RWPE2 (cell line): Measurements from ENCODE around the gene SIT1.
A peak's percentile ranks its signal among the peaks of the same experiment; 100 is the strongest.
"Not testable (repeated sequence)": the region's sequence is repeated elsewhere in the genome, so short reads cannot be mapped to it uniquely, and the experiment has no call there.

Source experiments
- ATAC-seq: fragments of 200-7000 bp; cut with Tn5 transposase; 3 replicates; pipeline ENCODE4 v1.9.1; 2021; ENCODE audit warnings: low read depth
- DNase-seq: peaks from one replicate; pipeline ENCODE4 v3.0.0-alpha.2; 2020; ENCODE audit warnings: low spot score
- H3K27ac ChIP-seq: fragments of 450-650 bp; 2 replicates; pipeline ENCODE4 v1.5.1; 2017; ENCODE audit warnings: mild to moderate bottlenecking; ENCODE audit not compliant: poor library complexity, severe bottlenecking
- H3K27me3 ChIP-seq: fragments of 250-450 bp; sonication (Bioruptor Pico); 2 replicates; pipeline ENCODE4 v1.5.1; 2021; ENCODE audit warnings: mild to moderate bottlenecking, moderate library complexity; ENCODE audit not compliant: insufficient read depth, poor library complexity, severe bottlenecking
- H3K36me3 ChIP-seq: fragments of 250-450 bp; sonication (Bioruptor Pico); 2 replicates; pipeline ENCODE4 v1.5.1; 2020; ENCODE audit warnings: low read depth, mild to moderate bottlenecking, moderate library complexity
- H3K4me1 ChIP-seq: fragments of 250-450 bp; sonication (Bioruptor Pico); 2 replicates; pipeline ENCODE4 v1.5.1; 2021; ENCODE audit warnings: mild to moderate bottlenecking, moderate library complexity; ENCODE audit not compliant: insufficient read depth, poor library complexity, severe bottlenecking
- H3K4me3 ChIP-seq: fragments of 250-450 bp; sonication (Bioruptor Pico); 2 replicates; pipeline ENCODE4 v1.5.1; 2021; ENCODE audit warnings: mild to moderate bottlenecking, moderate library complexity; ENCODE audit not compliant: severe bottlenecking
- H3K9me3 ChIP-seq: fragments of 250-450 bp; sonication (Bioruptor Pico); 2 replicates; pipeline ENCODE4 v1.5.1; 2021; ENCODE audit warnings: mild to moderate bottlenecking, moderate library complexity; ENCODE audit not compliant: severe bottlenecking
- TF ChIP-seq, protein P1 (sequence below): fragments of 450-650 bp; IDR thresholded peaks from one replicate; pipeline ENCODE4 v1.5.1; 2017; ENCODE audit warnings: mild to moderate bottlenecking, moderate library complexity; ENCODE audit not compliant: poor library complexity, severe bottlenecking

Gene SIT1

DNA sequence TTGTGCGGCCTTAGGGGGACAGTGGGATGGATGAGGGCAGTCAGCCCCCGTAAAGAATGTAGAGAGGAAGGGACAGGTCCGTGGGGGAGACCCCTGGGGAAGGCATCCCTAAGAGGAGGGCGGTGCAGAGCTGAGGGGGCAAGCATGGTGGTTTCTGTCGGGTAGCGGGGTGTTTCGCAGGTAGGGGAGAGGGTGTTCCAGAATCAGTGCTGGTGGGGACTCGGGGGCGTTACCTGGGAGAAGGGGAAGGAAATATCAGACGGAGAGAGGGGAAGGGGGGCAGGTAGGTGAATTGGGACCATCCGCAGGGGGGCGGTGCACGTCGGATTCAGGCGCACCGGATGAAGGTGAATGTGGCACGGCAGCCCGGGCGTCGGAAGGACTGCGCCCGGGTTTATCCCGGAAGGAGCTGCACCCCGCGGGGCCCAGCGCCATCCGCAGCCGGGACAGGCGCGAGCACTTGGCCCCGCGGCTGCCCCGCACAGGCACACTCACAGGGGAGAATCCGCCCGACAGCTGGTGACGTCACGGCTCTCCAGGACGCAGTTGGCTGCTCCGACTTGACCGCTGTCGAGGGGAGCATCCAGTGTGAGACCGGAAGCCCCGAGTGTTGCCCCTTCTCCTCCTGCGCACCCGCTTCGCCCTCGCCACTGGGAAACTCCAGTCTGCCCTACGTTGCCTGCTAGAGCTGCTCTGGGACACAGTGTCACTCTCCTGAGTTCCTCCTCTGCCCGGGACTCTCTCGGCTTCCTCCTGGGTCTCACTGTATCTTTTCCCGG lies 33.9 kb downstream of the SIT1 start:
- Histone ChIP-seq H3K4me1 (no peaks in the 10 kb centered on the region), H3K4me3 (peak overlapping the region; percentile 6), H3K9me3 (no peaks in the 10 kb centered on the region), H3K36me3 (no peaks in the 10 kb centered on the region), H3K27ac (no peak overlapping the region), H3K27me3 (peaks cover 6% of the 10 kb centered on the region)
- TF ChIP-seq, protein P1, sequence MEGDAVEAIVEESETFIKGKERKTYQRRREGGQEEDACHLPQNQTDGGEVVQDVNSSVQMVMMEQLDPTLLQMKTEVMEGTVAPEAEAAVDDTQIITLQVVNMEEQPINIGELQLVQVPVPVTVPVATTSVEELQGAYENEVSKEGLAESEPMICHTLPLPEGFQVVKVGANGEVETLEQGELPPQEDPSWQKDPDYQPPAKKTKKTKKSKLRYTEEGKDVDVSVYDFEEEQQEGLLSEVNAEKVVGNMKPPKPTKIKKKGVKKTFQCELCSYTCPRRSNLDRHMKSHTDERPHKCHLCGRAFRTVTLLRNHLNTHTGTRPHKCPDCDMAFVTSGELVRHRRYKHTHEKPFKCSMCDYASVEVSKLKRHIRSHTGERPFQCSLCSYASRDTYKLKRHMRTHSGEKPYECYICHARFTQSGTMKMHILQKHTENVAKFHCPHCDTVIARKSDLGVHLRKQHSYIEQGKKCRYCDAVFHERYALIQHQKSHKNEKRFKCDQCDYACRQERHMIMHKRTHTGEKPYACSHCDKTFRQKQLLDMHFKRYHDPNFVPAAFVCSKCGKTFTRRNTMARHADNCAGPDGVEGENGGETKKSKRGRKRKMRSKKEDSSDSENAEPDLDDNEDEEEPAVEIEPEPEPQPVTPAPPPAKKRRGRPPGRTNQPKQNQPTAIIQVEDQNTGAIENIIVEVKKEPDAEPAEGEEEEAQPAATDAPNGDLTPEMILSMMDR = no peak
- ATAC-seq (peak; percentile 49), DNase-seq (no peak)

DNA sequence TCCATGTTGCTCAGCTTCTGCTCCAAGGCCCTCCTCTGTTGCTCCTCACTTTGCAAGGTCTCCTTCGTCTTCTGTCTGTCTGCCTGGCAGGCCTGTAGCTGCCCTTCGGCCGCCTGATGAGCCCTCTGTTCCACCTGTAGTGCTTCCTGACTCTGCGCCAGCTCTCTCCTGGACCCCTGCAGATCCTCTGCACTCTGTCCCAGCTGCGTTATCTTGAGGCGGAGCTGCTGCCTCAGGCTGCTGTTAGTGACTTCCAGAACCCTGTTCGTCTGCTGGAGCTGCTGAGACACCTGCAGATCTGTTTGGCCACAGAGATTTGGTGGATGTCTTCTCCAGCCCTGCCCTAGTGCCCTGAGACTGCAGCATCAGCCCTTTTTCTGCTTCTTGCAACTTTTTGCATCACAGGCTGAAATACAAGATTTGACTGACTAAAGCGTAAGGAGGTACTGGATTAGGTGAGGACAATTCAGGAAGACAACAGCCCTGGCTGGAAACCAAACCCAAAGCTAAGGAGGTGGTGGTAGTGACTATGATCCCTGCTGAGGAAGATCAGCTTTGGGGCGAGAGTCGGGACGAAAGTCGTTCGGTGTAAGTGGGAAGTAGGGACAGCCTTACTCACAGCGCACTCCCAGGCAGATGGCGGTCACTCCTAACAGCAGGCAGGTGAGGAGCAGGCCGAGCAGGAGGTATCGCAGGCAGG lies 34.6 kb downstream of the SIT1 start:
- no peaks in the 10 kb centered on the region for H3K4me1 ChIP-seq
- H3K9me3 ChIP-seq = no peaks in the 10 kb centered on the region
- ATAC-seq (no peak), DNase-seq (no peak)
- peaks cover 6% of the 10 kb centered on the region for H3K27me3 ChIP-seq
- no peak overlapping the region for H3K27ac ChIP-seq
- TF ChIP-seq, protein P1 = no peak
- H3K36me3 ChIP-seq = no peaks in the 10 kb centered on the region
- H3K4me3 ChIP-seq = no peak overlapping the region

DNA sequence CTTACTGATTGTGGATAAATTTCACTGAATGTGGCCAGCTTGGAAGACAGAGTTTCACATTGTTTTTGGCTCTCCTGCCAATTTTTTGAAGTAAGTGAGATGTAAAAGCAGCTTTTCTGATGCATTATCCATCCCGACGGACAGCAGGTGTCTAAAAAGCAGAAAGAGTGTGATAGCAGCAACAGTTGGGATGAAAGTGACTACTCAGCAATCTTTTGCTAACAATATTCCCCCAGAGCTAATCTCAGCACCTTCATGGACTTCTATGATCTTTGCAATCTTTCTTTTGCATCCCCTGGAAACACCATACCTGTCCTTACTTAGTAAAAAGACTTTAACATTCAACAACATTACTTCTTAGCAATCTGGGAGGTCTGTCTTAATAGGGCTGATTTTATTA lies 37.9 kb downstream of the SIT1 start:
- Histone ChIP-seq H3K27ac (no peak overlapping the region), H3K27me3 (peaks cover 6% of the 10 kb centered on the region), H3K36me3 (no peaks in the 10 kb centered on the region), H3K4me3 (no peak overlapping the region), H3K9me3 (no peaks in the 10 kb centered on the region), H3K4me1 (no peaks in the 10 kb centered on the region)
- TF ChIP-seq, protein P1 = no peak
- ATAC-seq (no peak), DNase-seq (no peak)

DNA sequence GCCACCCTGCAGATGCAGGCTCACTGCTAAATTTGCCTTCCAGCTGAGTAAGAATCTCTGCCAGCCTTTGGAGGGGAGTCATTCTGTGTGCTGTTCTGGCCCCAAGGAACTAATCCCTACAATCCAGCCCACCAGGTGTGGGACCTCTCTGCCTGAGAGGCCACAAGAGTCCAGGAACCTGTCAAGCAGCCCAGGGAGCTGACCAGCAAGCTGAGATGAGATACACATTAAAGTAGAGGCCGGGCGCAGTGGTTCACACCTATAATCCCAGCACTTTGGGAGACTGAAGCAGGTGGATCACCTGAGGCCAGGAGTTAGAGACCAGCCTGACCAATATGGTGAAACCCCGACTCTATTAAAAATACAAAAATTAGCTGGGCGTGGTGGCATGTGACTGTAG lies 38.7 kb downstream of the SIT1 start:
- H3K27me3 ChIP-seq, H3K4me3 ChIP-seq, H3K4me1 ChIP-seq, ATAC-seq, H3K9me3 ChIP-seq, H3K27ac ChIP-seq, DNase-seq, H3K36me3 ChIP-seq: not testable (repeated sequence)

DNA sequence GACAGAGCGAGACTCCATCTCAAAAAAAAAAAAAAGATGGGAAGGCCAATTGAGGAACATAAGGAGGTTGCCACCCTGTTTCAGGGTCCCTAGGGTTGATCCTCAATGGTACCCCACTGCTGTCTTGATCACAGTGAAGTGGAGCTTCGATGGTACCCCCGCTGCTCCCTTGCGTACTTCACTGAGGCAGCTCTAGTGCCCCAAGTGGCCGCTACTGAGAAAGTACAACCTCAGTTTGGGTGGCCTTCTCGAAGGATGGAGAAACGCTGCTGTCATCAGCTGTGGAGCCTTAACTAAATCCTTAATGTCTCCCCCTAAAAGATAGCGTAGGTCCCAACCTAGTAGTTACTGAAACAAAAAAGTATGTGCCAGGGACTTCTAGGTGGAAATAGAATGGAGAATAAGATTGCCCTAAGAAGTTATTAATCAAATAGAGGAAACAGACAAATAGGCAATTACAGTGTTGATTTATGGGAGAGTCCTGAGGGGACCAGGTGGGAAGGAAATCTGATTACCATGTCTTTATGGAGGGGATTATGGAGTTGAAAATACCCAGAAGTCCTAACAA lies 39.4 kb downstream of the SIT1 start:
- Histone ChIP-seq H3K4me1 (no peaks in the 10 kb centered on the region), H3K36me3 (no peaks in the 10 kb centered on the region), H3K27me3 (no peaks in the 10 kb centered on the region), H3K4me3 (no peak overlapping the region), H3K27ac (no peak overlapping the region), H3K9me3 (no peaks in the 10 kb centered on the region)
- TF ChIP-seq, protein P1 = peak; percentile 79
- DNase-seq = no peak
- peak; percentile 56 for ATAC-seq
